ENCODE results near the gene TSPAN6. TPM values are rescaled to one million over a fixed set of nuclear protein-coding genes. Genes with fewer than 3 reads are reported as not detected.

TSPAN6 gene
- total RNA-seq, 1 experiment from 2014 or later, result 7.2 TPM

- Histone ChIP-seq H3K27ac (ENCODE audit: low read length) (no peak overlapping the region), H3K4me1 (ENCODE audit: control insufficient read depth, insufficient read depth, low read length) (no peaks in the 10 kb centered on the region), H3K36me3 (ENCODE audit: control insufficient read depth, insufficient read depth, low read length) (no peaks in the 10 kb centered on the region), H3K4me3 (ENCODE audit: low read depth in 2 of 2, low read length in 2 of 2) (no peak overlapping the region), H3K27me3 (ENCODE audit: control insufficient read depth, insufficient read depth, low read length) (no peaks in the 10 kb centered on the region), H3K9me3 (ENCODE audit: control insufficient read depth, insufficient read depth, low read depth, low read length) (no peaks in the 10 kb centered on the region)
- no peak for DNase-seq (ENCODE audit: low read depth, low spot score)
- CTCF ChIA-PET, result no interaction called here
- TF ChIP-seq REST (IDR thresholded peaks at IDR 0.05; ENCODE audit: insufficient read depth in 1 of 2, low read depth in 2 of 2, low read length in 1 of 2) (no peak), SIN3A (IDR thresholded peaks at IDR 0.05; ENCODE audit: borderline replicate concordance, insufficient read depth, low read depth, low read length) (no peak), TCF7L2 (IDR thresholded peaks at IDR 0.05; ENCODE audit: low read depth, low read length) (no peak), POLR2AphosphoS5 (IDR thresholded peaks at IDR 0.05; ENCODE audit: low read depth, low read length) (no peak), CTCF (IDR thresholded peaks at IDR 0.05) (no peak)
- ATAC-seq, result no peak
- intact Hi-C loops (cut with micrococcal nuclease; ENCODE audit: unreplicated experiment), result no loop called here
- in situ Hi-C loops (cut with HindIII; ENCODE audit: low pct_unique_long_range_greater_than_20kb, low sequenced_read_pairs), result no loop called here
- no TSS peak for BruUV-seq (replicated peaks)
- POLR2A ChIA-PET, result no interaction called here
Observed at GRCh38 chrX:100677611-100678181, 41.1 kb upstream of the TSPAN6 start.

- POLR2A ChIA-PET, result no interaction called here
- no TSS peak for BruUV-seq (replicated peaks)
Observed at GRCh38 chrX:100674705-100675104, 38.1 kb upstream of the TSPAN6 start.

More at GRCh38 chrX:100674705-100675104, 38.1 kb upstream of the TSPAN6 start:
- Histone ChIP-seq H3K4me1 (ENCODE audit: control insufficient read depth, insufficient read depth, low read length) (no peaks in the 10 kb centered on the region), H3K9me3 (ENCODE audit: control insufficient read depth, insufficient read depth, low read depth, low read length) (no peaks in the 10 kb centered on the region), H3K27me3 (ENCODE audit: control insufficient read depth, insufficient read depth, low read length) (no peaks in the 10 kb centered on the region), H3K36me3 (ENCODE audit: control insufficient read depth, insufficient read depth, low read length) (no peaks in the 10 kb centered on the region), H3K4me3 (ENCODE audit: low read depth in 2 of 2, low read length in 2 of 2) (no peak overlapping the region), H3K27ac (ENCODE audit: low read length) (no peak overlapping the region)
- in situ Hi-C loops (cut with HindIII; ENCODE audit: low pct_unique_long_range_greater_than_20kb, low sequenced_read_pairs), result no loop called here
- no peak for ATAC-seq
- CTCF ChIA-PET, result interaction anchor here (0.6 kb wide), 1 partner anchor 40 kb away, joined by 3 read pairs; no protein-coding TSS in a partner anchor
- intact Hi-C loops (cut with micrococcal nuclease; ENCODE audit: unreplicated experiment), result no loop called here
- no peak for DNase-seq (ENCODE audit: low read depth, low spot score)
- TF ChIP-seq CTCF (IDR thresholded peaks at IDR 0.05) (no peak), REST (IDR thresholded peaks at IDR 0.05; ENCODE audit: insufficient read depth in 1 of 2, low read depth in 2 of 2, low read length in 1 of 2) (no peak), POLR2AphosphoS5 (IDR thresholded peaks at IDR 0.05; ENCODE audit: low read depth, low read length) (no peak), TCF7L2 (IDR thresholded peaks at IDR 0.05; ENCODE audit: low read depth, low read length) (no peak), SIN3A (IDR thresholded peaks at IDR 0.05; ENCODE audit: borderline replicate concordance, insufficient read depth, low read depth, low read length) (no peak)
